Head of caudate nucleus (tissue), 42 donors: Measurements from ENCODE around the gene CEMIP2.

ENCODE experiments used
- DNase-seq, 42 donors: peaks; one replicate each; pipeline versions ENCODE4 v3.0.0 to v3.0.0-alpha.2; 2020 to 2021; ENCODE audit warnings: mixed read lengths in 7 of 42
- intact Hi-C: fragments of 100-400 bp; cut with DNase I; formaldehyde crosslinking; loops from one replicate; pipeline ENCODE4 v1.15.0; 2022

CEMIP2 gene

DNA sequence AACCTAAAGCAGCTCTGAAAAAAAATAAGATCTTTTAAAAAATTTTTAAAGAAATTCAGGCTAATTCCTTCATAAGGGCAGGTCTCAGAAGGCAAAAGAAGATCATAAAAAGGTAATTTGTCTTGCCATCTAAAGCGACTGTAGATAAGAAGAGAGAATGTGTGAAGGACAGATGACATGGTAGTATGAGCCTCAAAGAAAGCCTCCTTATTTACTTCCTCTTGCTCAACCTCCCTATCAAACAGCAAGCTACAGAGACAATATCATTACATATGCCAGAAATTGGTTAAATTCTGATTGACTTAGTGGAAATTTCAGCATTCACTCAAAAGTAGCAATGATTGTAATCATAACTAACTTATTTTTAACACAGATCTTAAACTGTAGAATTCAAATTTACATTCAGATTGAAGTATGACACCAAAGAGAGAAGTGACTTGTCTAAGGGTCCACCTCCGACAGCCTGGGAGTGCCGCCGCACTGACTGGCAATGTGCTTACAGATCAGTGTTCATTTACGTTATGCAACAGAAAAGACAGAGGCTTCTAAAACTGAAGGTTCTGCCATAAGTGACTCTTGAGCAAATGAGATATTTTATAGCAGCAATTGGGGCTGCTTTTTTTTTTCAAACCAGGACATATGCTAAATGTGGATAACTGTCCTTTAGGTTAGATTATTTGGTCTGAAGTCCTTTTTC lies 132.0 kb downstream of the CEMIP2 start:
- DNase-seq: no peak
- intact Hi-C loops: no loop called here

DNA sequence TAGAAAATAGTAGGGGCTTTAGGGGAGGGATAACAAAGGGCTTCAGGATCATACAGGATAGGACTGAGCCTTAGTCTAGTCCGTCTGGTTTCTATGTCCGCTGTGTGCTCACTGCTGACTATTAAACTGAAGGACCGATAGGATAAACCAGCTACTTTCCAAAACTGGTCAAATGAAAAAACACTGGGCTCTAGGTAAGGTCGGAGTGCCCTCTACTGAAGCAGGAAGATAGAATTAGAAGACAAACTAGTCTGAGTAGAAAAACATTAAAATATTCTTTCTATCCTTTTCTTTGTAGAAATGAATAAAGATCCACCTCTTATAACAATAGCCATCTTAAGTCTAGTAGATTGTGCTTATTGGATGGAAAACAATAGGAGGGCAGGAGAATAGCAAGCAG lies 133.6 kb downstream of the CEMIP2 start:
- intact Hi-C loops: no loop called here
- no peak for DNase-seq
